Right lobe of liver (tissue), 6 donors: ENCODE results near the gene LRRC8E. TPM values are rescaled to one million over a fixed set of nuclear protein-coding genes. Genes with fewer than 3 reads are reported as not detected.
A peak's percentile ranks its signal among the peaks of the same experiment; 100 is the strongest.

ENCODE experiments used
- ATAC-seq, 4 donors: fragments of 200-7000 bp; cut with Tn5 transposase; one replicate each; pipeline ENCODE4 v1.9.1; 2020; ENCODE audit warnings: mild to moderate bottlenecking in 4 of 4, moderate library complexity in 4 of 4
- DNase-seq, 3 donors: peaks; one replicate each; pipeline ENCODE4 v3.0.0-alpha.2; 2020
- H3K27ac ChIP-seq, 3 donors: fragments of 200-600 bp; one replicate each; pipeline ENCODE4 v1.8.0; 2022
- H3K27me3 ChIP-seq, 2 donors: fragments of 200-600 bp; one replicate each; pipeline ENCODE4 v1.8.0; 2022
- H3K36me3 ChIP-seq, 4 donors: fragments of 200-600 bp; sonication (generic) in 1 of 4; one replicate each; pipeline versions ENCODE4 v1.5.1 to v1.8.0; 2017 to 2022; ENCODE audit warnings: control low read depth in 1 of 4
- H3K4me1 ChIP-seq, 4 donors: fragments of 200-600 bp; sonication (generic) in 1 of 4; one replicate each; pipeline versions ENCODE4 v1.5.1 to v1.8.0; 2017 to 2022; ENCODE audit warnings: control low read depth in 1 of 4
- H3K4me3 ChIP-seq, 3 donors: fragments of 200-600 bp; one replicate each; pipeline ENCODE4 v1.8.0; 2022
- H3K9me3 ChIP-seq, 4 donors: fragments of 200-600 bp; sonication (generic) in 1 of 4; one replicate each; pipeline versions ENCODE4 v1.5.1 to v1.8.0; 2017 to 2022; ENCODE audit warnings: control low read depth in 1 of 4
- CTCF ChIP-seq, 4 donors: fragments of 200-600 bp in 3 of 4; fragments of 450-650 bp in 1 of 4; IDR thresholded peaks; one replicate each; pipeline versions ENCODE4 v1.5.1 to v1.8.0; 2016 to 2022; ENCODE audit warnings: antibody characterized with exemption in 4 of 4, mild to moderate bottlenecking in 2 of 4
- POLR2A ChIP-seq: fragments of 450-650 bp; IDR thresholded peaks from one replicate; pipeline ENCODE4 v1.6.1; 2017; ENCODE audit warnings: antibody characterized with exemption, mild to moderate bottlenecking
- WGBS: methylation state at CpG from one replicate; pipeline ENCODE4 v1.1.6; 2018; ENCODE audit warnings: low coverage, low lambda C conversion rate; ENCODE audit not compliant: insufficient coverage; ENCODE audit errors: missing lambda C conversion rate; 5-methylcytosine and 5-hydroxymethylcytosine counted together
- intact Hi-C, 2 donors: fragments of 100-400 bp; cut with DNase I; formaldehyde crosslinking; loops; one replicate each; pipeline versions ENCODE4 v1.11.2 to v1.14.1; 2022
- total RNA-seq, 6 experiments: library from RNA; depleted of rRNA in 2 of 6; stranded (reverse); fragments of >200 nt in 2 of 6; fragmentation: NEBNext Ultra II Directional in 3 of 6; extraction: Animal tissue kit (Norgen Biotek cat#: 25700) in 3 of 6; gene quantifications; one replicate each; pipeline versions ENCODE4 v1.1.0 to v1.2.4, GENCODE V29; 2016 to 2023
- donor health status: DM: no; HTN: yes; CAD: no.
- donor health status: DM: no; HTN: no; CAD: no.
- donor health status: DM: no; HTN: no; CAD: no.
- donor health status: DM: no; HTN: yes; CAD: no.
- donor health status: DM: no; HTN: yes; CAD: no.

LRRC8E gene
- total RNA-seq, 6 experiments from 2014 or later: 1.5 to 9.6 (median 3.5) TPM

DNA sequence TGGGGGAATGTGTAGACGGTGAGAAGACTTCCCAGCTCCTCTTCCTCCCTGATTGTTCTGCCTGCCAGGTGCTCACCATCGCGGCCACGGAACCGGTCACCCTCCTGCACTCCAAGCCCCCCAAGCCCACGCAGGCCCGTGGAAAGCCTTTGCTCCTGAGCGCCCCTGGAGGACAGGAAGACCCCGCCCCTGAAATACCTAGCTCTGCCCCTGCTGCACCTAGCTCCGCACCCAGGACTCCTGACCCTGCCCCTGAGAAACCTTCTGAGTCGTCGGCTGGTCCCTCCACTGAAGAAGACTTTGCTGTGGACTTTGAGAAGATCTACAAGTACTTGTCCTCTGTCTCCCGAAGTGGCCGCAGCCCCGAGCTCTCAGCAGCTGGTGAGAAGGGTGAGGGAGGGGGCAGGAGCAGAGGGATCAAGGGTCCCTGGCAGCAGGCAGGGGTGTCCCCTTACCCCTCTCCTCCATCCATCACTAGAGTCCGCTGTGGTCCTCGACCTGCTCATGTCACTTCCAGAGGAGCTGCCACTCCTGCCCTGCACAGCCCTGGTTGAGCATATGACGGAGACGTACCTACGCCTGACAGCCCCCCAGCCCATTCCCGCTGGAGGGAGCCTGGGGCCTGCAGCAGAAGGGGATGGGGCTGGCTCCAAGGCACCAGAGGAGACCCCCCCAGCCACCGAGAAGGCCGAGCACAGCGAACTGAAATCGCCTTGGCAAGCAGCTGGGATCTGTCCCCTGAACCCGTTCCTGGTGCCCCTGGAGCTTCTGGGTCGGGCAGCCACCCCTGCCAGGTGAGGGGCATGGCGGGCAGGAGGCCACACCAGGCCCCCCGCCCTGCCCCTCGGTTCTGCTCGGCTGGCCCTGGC lies 33.9 kb downstream of the LRRC8E start:
- no peaks in the 10 kb centered on the region for H3K9me3 ChIP-seq
- no peak overlapping the region for H3K27ac ChIP-seq
- H3K36me3 ChIP-seq: peaks cover 0 to 8% (median 0%) of the 10 kb centered on the region in 4 donors
- H3K4me3 ChIP-seq: no peak overlapping the region
- intact Hi-C loops: no loop called here
- TF ChIP-seq POLR2A (no peak), CTCF (IDR thresholded peaks at IDR 0.05) (no peak)
- H3K27me3 ChIP-seq: no peaks in the 10 kb centered on the region
- DNase-seq (peak; percentile 32 to 62 (median 51)), ATAC-seq (no peak)
- WGBS: no CpG with 5 or more reads among the region's 31 CpGs
- peaks cover 0 to 32% (median 15%) of the 10 kb centered on the region in 4 donors for H3K4me1 ChIP-seq

GRCh38 chr19:7922836-7923195 lies 34.5 kb downstream of the LRRC8E start:
- DNase-seq: peak in 1 of 3 donors; percentile 49
- Histone ChIP-seq H3K4me3 (no peak overlapping the region), H3K27me3 (no peaks in the 10 kb centered on the region), H3K4me1 (peaks cover 0 to 26% (median 12%) of the 10 kb centered on the region in 4 donors), H3K27ac (no peak overlapping the region), H3K36me3 (peaks cover 0 to 8% (median 0%) of the 10 kb centered on the region in 4 donors), H3K9me3 (no peaks in the 10 kb centered on the region)
- intact Hi-C loops: no loop called here
- WGBS: 91% methylated on average over 3 of the region's 8 CpGs
- no peak for TF ChIP-seq POLR2A
- TF ChIP-seq CTCF (IDR thresholded peaks at IDR 0.05): no peak
- no peak for ATAC-seq

DNA sequence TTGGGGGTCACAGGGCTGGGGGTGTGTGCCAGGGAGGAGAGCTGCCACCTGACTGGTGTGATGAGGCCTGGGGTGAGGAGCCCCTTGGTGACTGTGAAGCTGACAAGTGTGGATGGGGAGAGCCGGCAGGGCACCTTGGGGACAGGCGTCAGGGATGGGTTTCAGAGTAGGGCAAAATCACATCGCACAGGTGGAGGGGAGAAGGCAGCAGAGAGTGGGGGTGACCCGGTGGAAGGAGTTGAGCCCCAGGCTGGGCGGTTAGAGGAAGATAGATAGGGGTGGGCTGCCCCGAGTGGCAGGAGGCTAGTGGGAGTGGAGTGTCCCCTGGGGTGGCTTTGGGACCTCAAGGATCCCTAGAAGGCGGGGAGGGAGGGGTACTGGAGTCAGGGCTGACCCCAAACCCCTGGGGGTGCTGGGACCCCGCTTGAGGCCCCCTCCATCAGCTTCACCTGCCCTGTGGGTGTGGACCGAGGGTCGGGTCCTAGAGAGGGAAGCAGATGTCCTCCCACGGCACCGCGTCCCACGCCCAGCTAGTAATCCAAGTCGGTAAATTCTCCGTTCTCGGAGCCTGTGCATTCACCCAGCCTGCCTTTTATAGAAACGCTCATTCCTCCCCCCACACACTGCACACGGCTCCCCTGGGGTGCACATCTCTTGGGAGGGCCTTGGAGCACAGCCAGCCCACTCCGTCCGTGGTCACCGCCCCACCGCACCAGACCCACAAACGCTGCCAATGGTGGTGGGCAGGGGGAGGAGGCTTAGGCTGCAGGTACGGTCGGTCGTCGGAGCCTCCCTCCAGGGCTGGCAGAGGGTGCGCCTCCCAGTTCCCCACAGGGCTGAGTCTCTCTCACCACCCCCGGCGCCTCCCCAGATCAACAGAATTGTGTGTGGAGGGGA lies 35.2 kb downstream of the LRRC8E start:
- ATAC-seq: no peak
- H3K27me3 ChIP-seq: no peaks in the 10 kb centered on the region
- peaks cover 0 to 18% (median 8%) of the 10 kb centered on the region in 4 donors for H3K4me1 ChIP-seq
- peak in 2 of 3 donors; percentile 51 to 53 for DNase-seq
- TF ChIP-seq CTCF (IDR thresholded peaks at IDR 0.05) (no peak), POLR2A (no peak)
- 84% methylated on average over 7 of the region's 31 CpGs for WGBS
- H3K9me3 ChIP-seq: no peaks in the 10 kb centered on the region
- peaks cover 0 to 8% (median 0%) of the 10 kb centered on the region in 4 donors for H3K36me3 ChIP-seq
- H3K4me3 ChIP-seq: no peak overlapping the region
- H3K27ac ChIP-seq: no peak overlapping the region
- intact Hi-C loops: no loop called here

DNA sequence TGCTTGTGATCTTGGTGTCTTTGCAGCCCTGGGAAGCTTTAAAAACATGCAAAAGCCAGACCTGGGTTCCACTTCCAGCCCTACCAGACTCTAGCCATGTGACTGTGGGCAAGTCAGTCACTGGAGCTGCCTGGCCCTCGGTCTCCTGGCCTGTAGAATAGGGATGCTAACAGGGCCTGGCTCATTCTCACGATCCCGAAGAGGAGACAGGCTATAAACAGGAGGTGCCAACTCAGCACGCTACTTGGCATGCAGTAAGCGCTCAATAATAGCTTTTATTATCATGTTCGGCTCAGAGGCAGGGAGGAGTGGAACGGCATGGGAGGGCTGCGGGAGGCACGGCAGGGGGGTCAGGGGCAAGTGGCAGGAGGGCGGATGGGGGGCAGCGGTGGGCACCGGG lies 35.9 kb downstream of the LRRC8E start:
- intact Hi-C loops: no loop called here
- no peaks in the 10 kb centered on the region for H3K27me3 ChIP-seq
- no peak for ATAC-seq
- H3K9me3 ChIP-seq: no peaks in the 10 kb centered on the region
- peaks cover 0 to 16% (median 8%) of the 10 kb centered on the region in 4 donors for H3K4me1 ChIP-seq
- WGBS: 56% methylated on average over 9 of the region's 12 CpGs
- no peak for DNase-seq
- no peak overlapping the region for H3K4me3 ChIP-seq
- H3K27ac ChIP-seq: no peak overlapping the region
- peaks cover 0 to 8% (median 0%) of the 10 kb centered on the region in 4 donors for H3K36me3 ChIP-seq
- no peak for TF ChIP-seq POLR2A
- no peak for TF ChIP-seq CTCF (IDR thresholded peaks at IDR 0.05)
